Gastrocnemius medialis (tissue), 4 donors: ENCODE data around the gene ZFP2. TPM values are rescaled to one million over a fixed set of nuclear protein-coding genes. Genes with fewer than 3 reads are reported as not detected.
"Not testable (repeated sequence)": the region's sequence is repeated elsewhere in the genome, so short reads cannot be mapped to it uniquely, and the experiment has no call there.

ENCODE experiments used
- ATAC-seq, 2 donors: fragments of 150-250 bp; one replicate each; pipeline ENCODE4 v1.9.1; 2016
- DNase-seq, 2 donors: peaks; one replicate each; pipeline ENCODE4 v3.0.0-alpha.2; 2019
- H3K27ac ChIP-seq, 4 donors: fragments of 200-600 bp; sonication (generic); 1 replicate in 1 of 4; 2 replicates in 3 of 4; pipeline ENCODE4 v1.5.1; 2016 to 2018; ENCODE audit warnings: mild to moderate bottlenecking in 2 of 4, moderate library complexity in 1 of 4
- H3K27me3 ChIP-seq, 3 donors: fragments of 200-600 bp; sonication (generic) in 2 of 3; 1 replicate in 1 of 3; 2 replicates in 2 of 3; pipeline versions ENCODE4 v1.5.1 to v1.6.0; 2016 to 2019; ENCODE audit warnings: mild to moderate bottlenecking in 1 of 3, moderate library complexity in 1 of 3
- H3K36me3 ChIP-seq, 2 donors: fragments of 200-600 bp; sonication (generic) in 1 of 2; one replicate each; pipeline ENCODE4 v1.5.1; 2017 to 2018
- H3K4me1 ChIP-seq, 2 donors: fragments of 200-600 bp; sonication (generic) in 1 of 2; one replicate each; pipeline ENCODE4 v1.5.1; 2016 to 2017; ENCODE audit warnings: mild to moderate bottlenecking in 2 of 2
- H3K4me3 ChIP-seq, 4 donors: fragments of 200-600 bp; sonication (generic) in 3 of 4; 1 replicate in 1 of 4; 2 replicates in 3 of 4; pipeline ENCODE4 v1.5.1; 2016 to 2019; ENCODE audit warnings: mild to moderate bottlenecking in 2 of 4
- H3K9me3 ChIP-seq, 3 donors: fragments of 200-600 bp; sonication (generic) in 2 of 3; 1 replicate in 1 of 3; 2 replicates in 2 of 3; pipeline ENCODE4 v1.5.1; 2016 to 2019
- POLR2A ChIP-seq, 2 donors: fragments of 450-650 bp; IDR thresholded peaks; one replicate each; pipeline ENCODE4 v1.6.1; 2017; ENCODE audit warnings: antibody characterized with exemption in 2 of 2, mild to moderate bottlenecking in 2 of 2, moderate library complexity in 2 of 2
- in situ Hi-C, 4 donors: fragments of 200-750 bp; cut with MboI; loops; one replicate each; pipeline versions ENCODE4 v1.15.0 to v1.8.0; 2017; ENCODE audit warnings: low sequenced_read_pairs in 4 of 4
- intact Hi-C: fragments of 100-400 bp; cut with DNase I; formaldehyde crosslinking; loops from one replicate; pipeline ENCODE4 v1.15.1; 2023; ENCODE audit warnings: low total_unique reads
- total RNA-seq, 4 donors: library from RNA; depleted of rRNA; stranded (reverse); fragments of >200 nt; gene quantifications; one replicate each; pipeline versions ENCODE4 v1.1.0 to v1.2.3, GENCODE V29; 2016
- TF ChIP-seq, protein P1 (sequence below), 5 experiments: fragments of 450-650 bp in 3 of 5; fragments of 200-600 bp in 2 of 5; sonication (generic) in 2 of 5; IDR thresholded peaks in 4 of 5; conservative IDR thresholded peaks in 1 of 5; 1 replicate in 4 of 5; 2 replicates in 1 of 5; pipeline ENCODE4 v1.5.1; 2016 to 2019; ENCODE audit warnings: antibody characterized with exemption in 5 of 5, mild to moderate bottlenecking in 3 of 5, moderate library complexity in 3 of 5

The ZFP2 gene
- total RNA-seq, 4 donors from 2014 or later = 0.71 to 2.1 (median 1.5) TPM

DNA sequence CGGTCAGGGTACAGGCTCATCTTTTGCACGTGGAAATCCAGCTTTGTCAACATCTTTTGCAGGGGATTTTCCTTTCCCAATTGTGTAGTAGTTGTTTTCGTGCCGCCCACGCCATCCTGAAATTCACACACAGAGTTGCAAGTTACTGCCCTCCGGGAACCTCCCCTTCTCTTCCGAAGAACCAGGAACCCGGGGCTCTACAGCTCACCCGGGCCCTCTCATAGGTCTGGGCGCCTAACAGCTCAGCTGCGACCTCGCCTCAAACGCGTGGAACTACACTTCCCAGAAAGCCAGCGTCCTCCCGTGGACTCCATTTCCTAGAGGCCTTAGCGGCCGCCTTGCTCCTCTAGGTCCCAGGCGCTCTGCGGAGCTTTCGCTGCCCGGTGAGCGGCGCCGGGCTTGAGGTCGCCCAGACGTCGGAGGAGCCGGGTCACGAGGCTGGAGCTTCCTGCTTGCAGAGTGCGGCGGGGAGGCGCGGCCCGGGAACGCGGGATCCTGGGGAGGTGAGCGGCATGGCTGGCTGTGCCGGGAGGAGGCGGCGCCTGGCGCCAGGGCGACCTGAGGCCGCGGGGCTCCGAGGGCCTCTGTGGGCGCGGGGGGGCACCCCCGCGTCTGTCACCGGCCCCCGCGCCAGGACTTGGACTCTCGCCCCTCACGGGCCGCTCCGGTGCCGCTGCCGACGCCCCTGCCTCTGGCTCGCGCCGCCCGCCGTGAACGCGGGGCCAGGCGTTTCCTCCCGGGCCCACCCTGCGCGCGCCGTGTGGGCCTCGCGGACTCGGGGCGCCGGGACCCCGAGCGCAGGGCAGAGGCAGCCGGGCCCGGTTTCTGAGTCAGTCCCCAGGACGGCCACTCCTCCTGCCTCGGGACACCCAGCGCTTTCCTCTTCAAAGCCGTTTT lies 35.8 kb upstream of the ZFP2 start, which contains the start of gene ZNF354B:
Gene ZNF354B (plus strand): TSS at position 329 of the 897 bp plus-strand sequence. CDS start 1,095 bp downstream, outside the sequence.
- Histone ChIP-seq H3K4me3 (peak within 1 kb of the TSS; percentile 61 to 78 (median 66)), H3K36me3 (peaks cover 0 to 8% of the 10 kb centered on the region in 2 donors), H3K9me3 (no peaks in the 10 kb centered on the region), H3K4me1 (peaks cover 2 to 6% of the 10 kb centered on the region in 2 donors), H3K27ac (peak within 1 kb of the TSS; percentile 70 to 85 (median 81)), H3K27me3 (no peaks in the 10 kb centered on the region)
- in situ Hi-C loops = loop anchor here (5.0 to 25.0 kb wide), 5 partner anchors 125 to 598 kb away; partner anchors contain the start of genes ZNF354C (in 4 of the 4) and ZNF354A (in 1 of the 4)
- intact Hi-C loops = loop anchor here (1.0 to 10.0 kb wide), 5 partner anchors 81 to 235 kb away; partner anchors contain the start of genes CLK4, ZNF354A, ZNF354C and ZNF454
- peak; percentile 61 to 73 for TF ChIP-seq POLR2A (IDR thresholded peaks at IDR 0.05)
- TF ChIP-seq, protein P1, sequence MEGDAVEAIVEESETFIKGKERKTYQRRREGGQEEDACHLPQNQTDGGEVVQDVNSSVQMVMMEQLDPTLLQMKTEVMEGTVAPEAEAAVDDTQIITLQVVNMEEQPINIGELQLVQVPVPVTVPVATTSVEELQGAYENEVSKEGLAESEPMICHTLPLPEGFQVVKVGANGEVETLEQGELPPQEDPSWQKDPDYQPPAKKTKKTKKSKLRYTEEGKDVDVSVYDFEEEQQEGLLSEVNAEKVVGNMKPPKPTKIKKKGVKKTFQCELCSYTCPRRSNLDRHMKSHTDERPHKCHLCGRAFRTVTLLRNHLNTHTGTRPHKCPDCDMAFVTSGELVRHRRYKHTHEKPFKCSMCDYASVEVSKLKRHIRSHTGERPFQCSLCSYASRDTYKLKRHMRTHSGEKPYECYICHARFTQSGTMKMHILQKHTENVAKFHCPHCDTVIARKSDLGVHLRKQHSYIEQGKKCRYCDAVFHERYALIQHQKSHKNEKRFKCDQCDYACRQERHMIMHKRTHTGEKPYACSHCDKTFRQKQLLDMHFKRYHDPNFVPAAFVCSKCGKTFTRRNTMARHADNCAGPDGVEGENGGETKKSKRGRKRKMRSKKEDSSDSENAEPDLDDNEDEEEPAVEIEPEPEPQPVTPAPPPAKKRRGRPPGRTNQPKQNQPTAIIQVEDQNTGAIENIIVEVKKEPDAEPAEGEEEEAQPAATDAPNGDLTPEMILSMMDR (IDR thresholded peaks at IDR 0.05 in 4 of 5, conservative IDR thresholded peaks at IDR 0.05 in 1 of 5) = peak in 1 of 5 experiments; percentile 29
- ATAC-seq (peak; percentile 99), DNase-seq (peak; percentile 86)

DNA sequence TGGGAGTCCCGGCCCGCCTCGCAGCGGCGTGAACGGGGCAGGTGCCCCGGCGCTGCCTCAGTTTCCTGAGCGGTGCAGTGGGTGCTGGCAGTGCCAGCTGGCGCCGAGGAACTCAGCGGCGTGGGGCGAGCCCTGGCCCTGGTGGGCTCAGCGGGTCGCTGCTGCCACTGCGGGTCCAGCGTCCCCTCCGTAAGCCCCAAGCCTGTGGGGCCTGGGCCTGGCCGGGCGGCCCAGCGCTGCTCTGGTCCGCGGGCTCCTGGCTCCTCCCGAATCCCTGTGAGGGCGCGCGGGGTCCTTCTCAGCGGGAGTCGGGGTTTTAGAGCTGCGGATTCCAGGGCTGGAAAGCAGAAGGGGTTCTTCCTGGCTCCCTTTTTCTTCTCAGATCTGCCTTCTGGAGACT lies 35.1 kb upstream of the ZFP2 start:
- intact Hi-C loops = loop anchor here (10.0 kb wide), 1 partner anchor 236 kb away; the partner anchor contains the start of gene CLK4
- not testable (repeated sequence) for DNase-seq, ATAC-seq, H3K27me3 ChIP-seq, H3K4me1 ChIP-seq, H3K9me3 ChIP-seq
- Histone ChIP-seq H3K27ac (peak overlapping the region; percentile 70 to 85 (median 81)), H3K36me3 (peaks cover under 1 to 15% of the 10 kb centered on the region in 2 donors), H3K4me3 (peak overlapping the region; percentile 61 to 78 (median 66))
- in situ Hi-C loops = loop anchor here in 1 of 4 donors (25.0 kb wide), 1 partner anchor 598 kb away; no protein-coding TSS in a partner anchor

DNA sequence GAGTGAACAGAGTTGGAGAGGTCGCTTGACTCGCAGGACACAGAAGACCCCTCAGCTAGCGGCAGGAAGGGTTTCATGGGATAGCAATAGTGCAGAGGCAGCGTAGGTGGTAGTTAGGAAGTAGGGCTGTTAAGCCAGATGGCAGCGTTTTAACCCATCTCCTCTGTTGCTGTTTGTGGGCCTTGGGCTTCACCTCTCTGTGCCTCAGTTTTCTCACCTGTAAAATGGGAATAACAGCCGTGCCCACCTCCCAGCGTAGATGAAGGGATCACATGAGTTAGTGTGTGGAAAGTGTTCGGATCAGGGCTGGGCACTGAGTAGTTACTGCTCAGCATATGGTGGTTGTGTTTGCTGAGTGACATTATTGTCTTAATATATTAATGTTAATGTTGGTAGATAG lies 34.1 kb upstream of the ZFP2 start:
- DNase-seq (no peak), ATAC-seq (no peak)
- Histone ChIP-seq H3K9me3 (no peaks in the 10 kb centered on the region), H3K4me1 (peaks cover 2 to 6% of the 10 kb centered on the region in 2 donors), H3K27me3 (no peaks in the 10 kb centered on the region), H3K36me3 (peaks cover 3 to 25% of the 10 kb centered on the region in 2 donors), H3K27ac (no peak overlapping the region), H3K4me3 (no peak overlapping the region)
- in situ Hi-C loops (loop anchor here in 1 of 4 donors (25.0 kb wide), 1 partner anchor 599 kb away; no protein-coding TSS in a partner anchor), intact Hi-C loops (loop anchor here (10.0 kb wide), 1 partner anchor 237 kb away; the partner anchor contains the start of gene CLK4)
- TF ChIP-seq, protein P1 (IDR thresholded peaks at IDR 0.05 in 4 of 5, conservative IDR thresholded peaks at IDR 0.05 in 1 of 5) = no peak
- no peak for TF ChIP-seq POLR2A (IDR thresholded peaks at IDR 0.05)

DNA sequence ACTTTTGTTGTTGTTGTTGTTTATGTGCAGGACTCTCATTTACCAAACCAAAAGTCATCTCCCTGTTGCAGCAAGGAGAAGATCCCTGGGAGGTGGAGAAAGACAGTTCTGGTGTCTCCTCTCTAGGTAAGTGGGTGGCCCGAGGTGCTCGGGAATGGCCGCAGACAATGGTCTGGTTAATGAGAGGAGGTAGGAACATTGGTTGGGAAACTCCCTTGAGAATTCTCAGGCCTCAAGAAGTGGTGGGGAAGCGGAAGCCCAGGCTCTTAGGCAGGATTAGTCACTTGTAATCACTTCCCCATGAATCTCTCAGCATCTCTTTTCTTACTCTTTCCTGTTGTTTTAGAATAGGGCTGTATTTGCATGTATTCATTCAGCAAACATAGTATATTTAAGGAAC lies 28.8 kb upstream of the ZFP2 start:
- H3K27ac ChIP-seq = no peak overlapping the region
- DNase-seq (no peak), ATAC-seq (no peak)
- in situ Hi-C loops = loop anchor here in 1 of 4 donors (25.0 kb wide), 1 partner anchor 605 kb away; no protein-coding TSS in a partner anchor
- no peaks in the 10 kb centered on the region for H3K27me3 ChIP-seq
- TF ChIP-seq POLR2A (IDR thresholded peaks at IDR 0.05) = no peak
- TF ChIP-seq, protein P1 (IDR thresholded peaks at IDR 0.05 in 4 of 5, conservative IDR thresholded peaks at IDR 0.05 in 1 of 5) = no peak
- H3K4me1 ChIP-seq = no peaks in the 10 kb centered on the region
- no peak overlapping the region for H3K4me3 ChIP-seq
- H3K9me3 ChIP-seq = no peaks in the 10 kb centered on the region
- H3K36me3 ChIP-seq = peaks cover 3 to 74% of the 10 kb centered on the region in 2 donors
- intact Hi-C loops = loop anchor here (10.0 kb wide), 1 partner anchor 242 kb away; the partner anchor contains the start of gene CLK4
